Ectodermal cell (in vitro differentiated cells): ENCODE results near the gene PELI2.

Experiments used
- H3K27ac ChIP-seq: 2 replicates; pipeline ENCODE4 v1.7.0; 2013; ENCODE audit warnings: mild to moderate bottlenecking, low read depth, low read length; ENCODE audit not compliant: insufficient read depth, poor library complexity, severe bottlenecking
- H3K27me3 ChIP-seq: 2 replicates; pipeline ENCODE4 v1.7.0; 2013; ENCODE audit warnings: mild to moderate bottlenecking, low read length; ENCODE audit not compliant: insufficient read depth, control insufficient read depth, poor library complexity, severe bottlenecking
- H3K36me3 ChIP-seq: one replicate; pipeline ENCODE4 v1.7.0; 2013; ENCODE audit warnings: low read length; ENCODE audit not compliant: control insufficient read depth, insufficient read depth
- H3K4me1 ChIP-seq: one replicate; pipeline ENCODE4 v1.7.0; 2013; ENCODE audit warnings: low read length; ENCODE audit not compliant: control insufficient read depth, insufficient read depth
- H3K4me3 ChIP-seq: 2 replicates; pipeline ENCODE4 v1.7.0; 2013; ENCODE audit warnings: low read depth, low read length, control low read depth; ENCODE audit not compliant: insufficient read depth
- H3K9me3 ChIP-seq: 2 replicates; pipeline ENCODE4 v1.7.0; 2013; ENCODE audit warnings: mild to moderate bottlenecking, low read length, moderate library complexity; ENCODE audit not compliant: control insufficient read depth
- WGBS, 2 experiments: methylation state at CpG; one replicate each; pipeline ENCODE4 v1.1.7; 2013; ENCODE audit warnings: missing lambda C conversion rate in 2 of 2; 5-methylcytosine and 5-hydroxymethylcytosine counted together

Gene PELI2

DNA sequence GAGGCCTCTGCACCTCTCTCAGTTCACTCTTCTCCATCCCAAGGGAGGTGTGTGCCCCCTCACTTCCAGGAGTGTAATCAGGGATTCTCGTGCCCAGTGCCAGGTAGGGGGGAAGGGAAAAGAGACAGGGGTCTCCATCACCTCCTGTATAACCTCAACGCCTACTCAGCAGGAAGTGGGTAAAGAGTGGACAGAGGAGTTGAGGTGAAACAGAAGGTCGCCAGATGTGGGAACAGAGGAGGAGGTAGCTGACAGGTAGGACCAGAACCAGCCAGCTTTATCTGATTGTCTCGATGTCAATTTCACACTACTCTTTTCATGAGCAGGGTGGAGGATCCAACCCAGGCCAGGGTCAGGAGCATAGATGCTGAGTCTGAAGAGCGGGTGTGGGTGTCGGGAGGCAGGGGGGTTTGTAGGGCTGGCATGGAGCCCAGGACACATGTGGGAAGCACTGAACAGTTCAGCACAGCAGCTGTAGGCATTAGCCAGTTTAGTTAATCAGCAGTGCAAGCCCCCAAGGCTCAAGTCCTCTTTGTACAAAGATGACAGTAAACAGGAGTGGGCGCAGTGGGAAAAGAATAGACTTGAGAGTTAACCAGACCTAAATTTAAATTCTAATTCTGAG lies 213.5 kb downstream of the PELI2 start:
- H3K36me3 ChIP-seq = no peaks in the 10 kb centered on the region
- H3K4me1 ChIP-seq = no peaks in the 10 kb centered on the region
- H3K4me3 ChIP-seq = no peak overlapping the region
- H3K27me3 ChIP-seq = no peaks in the 10 kb centered on the region
- H3K27ac ChIP-seq = no peak overlapping the region
- 94 to 97% methylated on average over 7 of the region's 7 CpGs for WGBS, 2 experiments
- no peaks in the 10 kb centered on the region for H3K9me3 ChIP-seq

- no peaks in the 10 kb centered on the region for H3K4me1 ChIP-seq
- H3K36me3 ChIP-seq = no peaks in the 10 kb centered on the region
- no peak overlapping the region for H3K4me3 ChIP-seq
- no peaks in the 10 kb centered on the region for H3K27me3 ChIP-seq
- H3K9me3 ChIP-seq = no peaks in the 10 kb centered on the region
- no peak overlapping the region for H3K27ac ChIP-seq
- WGBS, 2 experiments = 88 to 89% methylated on average over 7 to 9 of the region's 9 CpGs
Measured at GRCh38 chr14:56333359-56334292, 215.4 kb downstream of the PELI2 start.

GRCh38 chr14:56334458-56334857 lies 216.2 kb downstream of the PELI2 start:
- Histone ChIP-seq H3K27ac (no peak overlapping the region), H3K36me3 (no peaks in the 10 kb centered on the region), H3K9me3 (no peaks in the 10 kb centered on the region), H3K4me3 (no peak overlapping the region), H3K4me1 (no peaks in the 10 kb centered on the region), H3K27me3 (no peaks in the 10 kb centered on the region)
- 60 to 100% methylated on average over 1 of the region's 1 CpG for WGBS, 2 experiments

DNA sequence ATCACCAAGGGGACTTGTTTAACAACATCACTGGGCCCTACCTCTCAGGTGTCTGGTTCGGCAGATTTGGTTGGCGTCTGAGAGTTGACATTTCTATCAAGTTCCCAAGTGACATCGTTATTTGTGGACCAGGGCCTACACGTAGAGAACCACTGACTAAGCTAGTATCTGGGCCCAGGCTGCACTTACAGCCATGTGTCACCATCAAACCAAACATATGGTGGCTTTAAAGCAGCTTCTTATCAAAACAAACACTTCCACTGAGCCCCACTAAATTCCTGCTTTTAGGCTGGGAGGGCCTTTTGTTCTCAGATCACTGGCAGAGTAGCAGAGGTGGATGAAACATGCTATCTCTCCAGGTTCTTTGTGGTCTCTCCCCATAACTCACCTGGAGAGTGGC lies 220.5 kb downstream of the PELI2 start:
- Histone ChIP-seq H3K4me1 (peaks cover 3% of the 10 kb centered on the region), H3K9me3 (no peaks in the 10 kb centered on the region), H3K27ac (no peak overlapping the region), H3K36me3 (no peaks in the 10 kb centered on the region), H3K4me3 (no peak overlapping the region), H3K27me3 (no peaks in the 10 kb centered on the region)
- 90 to 95% methylated on average over 4 of the region's 4 CpGs for WGBS, 2 experiments

DNA sequence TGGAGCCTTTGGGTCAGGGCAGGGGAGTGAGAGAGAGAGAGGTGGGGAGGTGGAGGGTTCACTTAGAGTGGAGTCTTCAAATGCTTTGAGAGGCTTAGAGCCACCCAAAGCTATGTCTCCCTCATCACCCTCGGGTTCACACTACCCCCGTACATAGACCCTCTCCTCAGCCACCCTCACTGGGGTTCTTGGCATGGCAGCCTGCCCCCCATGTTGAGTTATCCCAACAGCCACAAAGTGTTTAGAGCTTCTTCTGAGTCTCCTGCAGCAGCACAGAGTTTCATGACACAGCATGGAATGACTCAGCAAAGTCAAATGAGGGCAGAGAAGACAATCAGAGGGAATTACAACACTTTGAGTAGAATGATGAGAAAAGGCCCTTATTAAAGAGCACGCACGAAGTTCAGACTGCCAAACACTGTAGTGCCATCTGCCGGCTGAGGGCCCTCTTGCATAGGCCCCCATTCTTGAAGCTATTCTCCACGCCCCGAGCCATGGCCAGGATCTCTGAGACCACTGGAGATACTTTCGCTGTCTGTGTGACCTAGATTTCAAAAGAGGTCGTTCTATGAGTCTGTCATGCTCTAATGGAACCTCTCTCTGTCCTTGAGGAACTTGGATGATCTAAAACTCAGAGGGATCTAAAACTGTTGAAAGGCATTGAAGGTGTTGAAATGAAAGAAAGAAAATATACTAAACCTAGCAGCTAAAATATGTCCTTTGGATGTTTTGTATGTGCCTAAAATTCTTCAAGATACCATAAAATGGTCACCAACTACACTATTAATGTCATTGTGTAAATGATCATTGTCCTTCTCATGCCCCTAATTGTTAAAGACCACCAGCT lies 221.9 kb downstream of the PELI2 start:
- H3K4me3 ChIP-seq = no peak overlapping the region
- H3K4me1 ChIP-seq = peaks cover 3% of the 10 kb centered on the region
- H3K27me3 ChIP-seq = no peaks in the 10 kb centered on the region
- WGBS, 2 experiments = 60 to 68% methylated on average over 9 of the region's 9 CpGs
- no peaks in the 10 kb centered on the region for H3K36me3 ChIP-seq
- H3K9me3 ChIP-seq = no peaks in the 10 kb centered on the region
- no peak overlapping the region for H3K27ac ChIP-seq

- Histone ChIP-seq H3K9me3 (no peaks in the 10 kb centered on the region), H3K4me3 (no peak overlapping the region), H3K27me3 (no peaks in the 10 kb centered on the region), H3K36me3 (no peaks in the 10 kb centered on the region), H3K4me1 (peaks cover 3% of the 10 kb centered on the region), H3K27ac (no peak overlapping the region)
- 86 to 89% methylated on average over 1 of the region's 1 CpG for WGBS, 2 experiments
Measured at GRCh38 chr14:56340932-56341331, 222.7 kb downstream of the PELI2 start.

DNA sequence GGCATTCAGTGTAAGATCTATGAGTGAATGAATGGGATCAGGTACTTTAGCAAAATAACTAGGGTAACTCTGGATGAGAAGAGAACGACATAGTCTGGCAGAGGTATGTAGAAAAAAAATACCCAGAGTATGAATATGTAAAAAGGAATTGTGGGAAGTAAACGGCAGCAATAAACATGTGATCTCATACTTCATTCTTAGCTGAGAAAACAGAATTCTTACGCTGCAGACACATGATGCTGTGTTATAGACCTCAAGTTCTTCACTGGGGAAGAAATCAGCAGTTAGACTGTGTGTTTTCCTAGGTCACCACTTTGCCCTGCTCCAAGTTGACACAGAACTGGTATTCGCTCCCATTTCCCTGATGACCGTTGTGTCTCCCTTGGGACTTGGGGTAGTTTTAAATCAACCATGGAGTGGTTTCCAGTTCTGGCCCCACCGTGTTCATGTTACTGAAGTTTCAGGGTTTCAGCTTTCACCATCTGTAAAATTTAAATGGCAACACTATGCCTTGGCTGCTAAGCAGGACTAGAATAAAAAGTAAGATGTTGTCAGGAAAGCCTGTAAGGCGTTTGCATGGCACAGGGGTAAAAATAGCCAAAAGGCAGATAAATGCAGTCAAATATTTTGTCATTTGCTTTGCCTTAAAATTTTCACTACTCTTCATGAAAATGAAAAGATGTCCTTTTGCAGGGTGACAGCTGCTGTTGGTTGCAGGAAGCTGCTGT lies 223.7 kb downstream of the PELI2 start:
- Histone ChIP-seq H3K4me3 (no peak overlapping the region), H3K36me3 (no peaks in the 10 kb centered on the region), H3K27me3 (no peaks in the 10 kb centered on the region), H3K27ac (no peak overlapping the region), H3K4me1 (peaks cover 3% of the 10 kb centered on the region), H3K9me3 (no peaks in the 10 kb centered on the region)
- WGBS, 2 experiments = 92 to 95% methylated on average over 7 of the region's 7 CpGs

GRCh38 chr14:56342494-56342942 lies 224.3 kb downstream of the PELI2 start:
- Histone ChIP-seq H3K9me3 (no peaks in the 10 kb centered on the region), H3K4me3 (no peak overlapping the region), H3K4me1 (peaks cover 3% of the 10 kb centered on the region), H3K27me3 (no peaks in the 10 kb centered on the region), H3K36me3 (no peaks in the 10 kb centered on the region), H3K27ac (no peak overlapping the region)
- WGBS, 2 experiments = 84 to 90% methylated on average over 5 of the region's 5 CpGs

- Histone ChIP-seq H3K4me3 (no peak overlapping the region), H3K4me1 (no peaks in the 10 kb centered on the region), H3K9me3 (no peaks in the 10 kb centered on the region), H3K27ac (no peak overlapping the region), H3K36me3 (no peaks in the 10 kb centered on the region), H3K27me3 (no peaks in the 10 kb centered on the region)
- 91 to 100% methylated on average over 1 of the region's 1 CpG for WGBS, 2 experiments
Measured at GRCh38 chr14:56349960-56350359, 231.7 kb downstream of the PELI2 start.
